ENCODE data around the gene GREM2. TPM values are rescaled to one million over a fixed set of nuclear protein-coding genes. Genes with fewer than 3 reads are reported as not detected.

Gene GREM2
- total RNA-seq, 1 experiment from 2014 or later, result not detected

GRCh38 chr1:240455228-240455821 lies 156.6 kb downstream of the GREM2 start:
- POLR2A ChIA-PET, result interaction anchor here (0.6 to 1.8 kb wide), 4 partner anchors 18 to 148 kb away, joined by 3 to 5 read pairs (median 3); no protein-coding TSS in a partner anchor
- intact Hi-C loops (cut with micrococcal nuclease), result loop anchor here (1.0 kb wide), 3 partner anchors 147 to 264 kb away; no protein-coding TSS in a partner anchor
- H3K9me3 Mint-ChIP-seq (ENCODE audit: unreplicated experiment), result no peaks in the 10 kb centered on the region
- DNase-seq (ENCODE audit: unreplicated experiment), result peak; percentile 65
- H3K36me3 Mint-ChIP-seq (ENCODE audit: insufficient read depth, unreplicated experiment), result peaks cover 5% of the 10 kb centered on the region
- no peaks in the 10 kb centered on the region for H3K4me1 Mint-ChIP-seq (ENCODE audit: insufficient read depth, unreplicated experiment)
- H3K27ac Mint-ChIP-seq (ENCODE audit: low read depth, unreplicated experiment), result no peak overlapping the region
- BruUV-seq (replicated peaks), result no TSS peak
- TF ChIP-seq, protein P1, sequence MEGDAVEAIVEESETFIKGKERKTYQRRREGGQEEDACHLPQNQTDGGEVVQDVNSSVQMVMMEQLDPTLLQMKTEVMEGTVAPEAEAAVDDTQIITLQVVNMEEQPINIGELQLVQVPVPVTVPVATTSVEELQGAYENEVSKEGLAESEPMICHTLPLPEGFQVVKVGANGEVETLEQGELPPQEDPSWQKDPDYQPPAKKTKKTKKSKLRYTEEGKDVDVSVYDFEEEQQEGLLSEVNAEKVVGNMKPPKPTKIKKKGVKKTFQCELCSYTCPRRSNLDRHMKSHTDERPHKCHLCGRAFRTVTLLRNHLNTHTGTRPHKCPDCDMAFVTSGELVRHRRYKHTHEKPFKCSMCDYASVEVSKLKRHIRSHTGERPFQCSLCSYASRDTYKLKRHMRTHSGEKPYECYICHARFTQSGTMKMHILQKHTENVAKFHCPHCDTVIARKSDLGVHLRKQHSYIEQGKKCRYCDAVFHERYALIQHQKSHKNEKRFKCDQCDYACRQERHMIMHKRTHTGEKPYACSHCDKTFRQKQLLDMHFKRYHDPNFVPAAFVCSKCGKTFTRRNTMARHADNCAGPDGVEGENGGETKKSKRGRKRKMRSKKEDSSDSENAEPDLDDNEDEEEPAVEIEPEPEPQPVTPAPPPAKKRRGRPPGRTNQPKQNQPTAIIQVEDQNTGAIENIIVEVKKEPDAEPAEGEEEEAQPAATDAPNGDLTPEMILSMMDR (IDR thresholded peaks at IDR 0.05; ENCODE audit: unreplicated experiment), result peak; percentile 38
- CTCF ChIA-PET, result interaction anchor here (0.6 to 6.1 kb wide), 33 partner anchors 10 to 493 kb away, joined by 3 to 53 read pairs (median 4); no protein-coding TSS in a partner anchor
- H3K4me3 Mint-ChIP-seq (ENCODE audit: unreplicated experiment), result no peak overlapping the region
- no peaks in the 10 kb centered on the region for H3K27me3 Mint-ChIP-seq (ENCODE audit: insufficient read depth, unreplicated experiment)

GRCh38 chr1:240445369-240445768 lies 166.6 kb downstream of the GREM2 start:
- ChIA-PET POLR2A (interaction anchor here (0.6 to 1.3 kb wide), 2 partner anchors 9 to 296 kb away, joined by 3 to 4 read pairs; no protein-coding TSS in a partner anchor), CTCF (interaction anchor here (0.6 to 7.2 kb wide), 5 partner anchors 9 to 286 kb away, joined by 3 to 51 read pairs (median 5); no protein-coding TSS in a partner anchor)
- no peaks in the 10 kb centered on the region for H3K9me3 Mint-ChIP-seq (ENCODE audit: unreplicated experiment)
- peaks cover 11% of the 10 kb centered on the region for H3K4me1 Mint-ChIP-seq (ENCODE audit: insufficient read depth, unreplicated experiment)
- BruUV-seq (replicated peaks), result no TSS peak
- TF ChIP-seq, protein P1 (IDR thresholded peaks at IDR 0.05; ENCODE audit: unreplicated experiment), result no peak
- intact Hi-C loops (cut with micrococcal nuclease), result no loop called here
- H3K4me3 Mint-ChIP-seq (ENCODE audit: unreplicated experiment), result no peak overlapping the region
- H3K27ac Mint-ChIP-seq (ENCODE audit: low read depth, unreplicated experiment), result no peak overlapping the region
- H3K27me3 Mint-ChIP-seq (ENCODE audit: insufficient read depth, unreplicated experiment), result no peaks in the 10 kb centered on the region
- no peaks in the 10 kb centered on the region for H3K36me3 Mint-ChIP-seq (ENCODE audit: insufficient read depth, unreplicated experiment)
- no peak for DNase-seq (ENCODE audit: unreplicated experiment)

DNA sequence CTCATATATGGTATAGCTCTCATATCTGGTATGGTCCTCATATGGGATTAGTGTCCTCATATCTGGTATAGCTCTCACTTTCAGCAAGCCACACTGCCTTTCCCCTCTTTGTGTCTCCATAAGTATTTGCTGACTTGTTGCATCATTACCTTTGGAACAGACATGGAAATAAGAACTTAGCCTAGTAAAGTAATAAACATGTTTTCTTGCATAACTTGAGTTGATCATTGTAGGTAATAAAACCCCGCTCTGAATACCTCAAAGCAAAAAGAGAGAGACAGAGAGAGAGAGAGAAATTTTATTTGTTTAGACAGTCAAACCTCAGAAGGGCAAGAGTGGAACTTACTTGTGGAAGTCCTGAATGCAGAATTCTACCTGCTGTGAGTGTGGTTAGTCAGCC lies 170.3 kb downstream of the GREM2 start:
- DNase-seq (ENCODE audit: unreplicated experiment), result peak; percentile 40
- Mint-ChIP-seq H3K9me3 (ENCODE audit: unreplicated experiment) (no peaks in the 10 kb centered on the region), H3K36me3 (ENCODE audit: insufficient read depth, unreplicated experiment) (no peaks in the 10 kb centered on the region), H3K4me1 (ENCODE audit: insufficient read depth, unreplicated experiment) (peaks cover 11% of the 10 kb centered on the region), H3K27me3 (ENCODE audit: insufficient read depth, unreplicated experiment) (no peaks in the 10 kb centered on the region), H3K4me3 (ENCODE audit: unreplicated experiment) (no peak overlapping the region), H3K27ac (ENCODE audit: low read depth, unreplicated experiment) (peak overlapping the region; percentile 52)
- TF ChIP-seq, protein P1 (IDR thresholded peaks at IDR 0.05; ENCODE audit: unreplicated experiment), result no peak
- POLR2A ChIA-PET, result no interaction called here
- BruUV-seq (replicated peaks), result no TSS peak
- CTCF ChIA-PET, result interaction anchor here (0.6 to 7.2 kb wide), 3 partner anchors 9 to 15 kb away, joined by 3 to 51 read pairs (median 3); no protein-coding TSS in a partner anchor
- intact Hi-C loops (cut with micrococcal nuclease), result no loop called here

All from MCF 10A (cell line).